GM12875 (cell line): ENCODE data around the gene HPCAL1.

ENCODE experiments used
- H3K4me3 ChIP-seq: one replicate; pipeline ENCODE4 v1.5.1; 2011; ENCODE audit warnings: low read depth, low read length, control low read depth
- CTCF ChIP-seq: IDR thresholded peaks from 2 replicates; pipeline ENCODE4 v1.5.1; 2011; ENCODE audit warnings: low read depth, mild to moderate bottlenecking, control low read depth, inconsistent platforms, low read length, moderate library complexity, borderline replicate concordance; ENCODE audit not compliant: insufficient read depth

HPCAL1 gene

DNA sequence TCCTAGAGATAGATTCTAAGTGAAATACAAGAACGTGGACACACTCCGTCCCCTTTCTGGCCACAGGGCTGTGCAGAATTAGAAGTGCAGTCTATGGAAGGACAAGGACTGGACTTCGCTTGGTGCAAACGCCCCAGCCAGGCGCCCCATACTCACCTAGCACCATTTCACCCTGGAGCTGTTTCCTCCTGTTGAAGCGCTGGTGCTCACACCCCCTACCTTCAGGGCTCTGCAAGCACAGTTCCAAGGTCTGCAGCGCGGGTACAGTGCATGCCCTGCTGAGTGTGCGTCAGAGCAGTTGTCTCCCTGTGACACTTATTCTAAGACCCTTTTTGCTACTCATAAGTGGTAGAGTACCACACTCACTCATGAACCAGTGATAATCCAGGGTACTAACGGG, 3.0 kb downstream of the HPCAL1 start:
- H3K4me3 ChIP-seq, result no peak overlapping the region
- TF ChIP-seq CTCF, result no peak

DNA sequence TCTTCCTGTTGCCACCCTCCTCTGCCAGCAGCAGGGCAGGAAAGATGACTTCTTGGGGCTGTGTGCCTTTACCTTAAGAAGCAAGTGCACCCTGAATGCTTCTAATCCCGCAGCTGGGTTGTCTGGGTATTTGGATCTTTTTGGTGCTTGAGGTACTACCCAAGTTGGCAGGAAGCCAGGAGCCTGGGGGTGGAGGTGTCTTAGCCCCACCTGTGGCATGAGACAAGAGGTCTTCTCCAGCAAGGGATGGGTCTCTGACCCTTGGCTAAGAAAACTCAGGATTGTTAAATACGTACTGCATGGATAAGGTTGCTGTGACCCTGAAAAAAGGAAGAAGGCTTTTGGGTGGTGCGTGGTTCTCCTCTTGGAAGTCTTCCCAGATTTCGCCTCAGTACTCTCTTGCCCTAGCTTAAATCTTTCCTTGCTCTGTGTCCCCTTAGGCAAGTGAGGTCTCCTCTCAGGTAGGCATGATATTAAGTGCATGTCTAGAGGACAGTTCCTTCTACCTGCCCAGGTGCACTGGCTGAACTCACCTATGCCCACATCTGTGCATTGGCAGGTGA, 4.3 kb downstream of the HPCAL1 start:
- no peak overlapping the region for H3K4me3 ChIP-seq
- no peak for TF ChIP-seq CTCF

GRCh38 chr2:10307561-10308156, 5.0 kb downstream of the HPCAL1 start:
- no peak overlapping the region for H3K4me3 ChIP-seq
- TF ChIP-seq CTCF, result no peak

DNA sequence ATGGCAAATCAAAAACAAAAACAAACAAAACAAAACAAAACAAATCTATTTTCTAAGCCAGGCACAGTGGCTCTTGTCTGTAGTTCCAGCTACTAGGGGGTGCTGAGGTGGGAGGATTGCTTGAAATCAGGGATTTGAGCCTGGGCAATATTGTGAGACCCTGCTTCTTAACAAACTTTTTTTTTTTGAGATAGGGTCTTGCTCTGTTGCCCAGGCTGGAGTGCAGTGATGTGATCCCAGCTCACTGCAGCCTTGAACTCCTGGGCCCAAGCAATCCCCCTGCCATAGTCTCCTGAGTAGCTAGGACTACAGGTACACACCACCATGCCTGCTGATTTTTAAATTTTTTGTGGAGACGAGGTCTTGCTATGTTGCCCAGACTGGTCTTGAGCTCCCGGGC, 6.2 kb downstream of the HPCAL1 start:
- TF ChIP-seq CTCF, result no peak
- H3K4me3 ChIP-seq, result no peak overlapping the region

GRCh38 chr2:10309286-10309685, 6.6 kb downstream of the HPCAL1 start:
- TF ChIP-seq CTCF, result no peak
- no peak overlapping the region for H3K4me3 ChIP-seq

GRCh38 chr2:10310309-10310888, 7.7 kb downstream of the HPCAL1 start:
- H3K4me3 ChIP-seq, result no peak overlapping the region
- no peak for TF ChIP-seq CTCF

GRCh38 chr2:10311736-10312135, 9.0 kb downstream of the HPCAL1 start:
- H3K4me3 ChIP-seq, result no peak overlapping the region
- TF ChIP-seq CTCF, result no peak
